Spleen (tissue), 11 donors: ENCODE measurements around the gene SH3D19. TPM values are rescaled to one million over a fixed set of nuclear protein-coding genes. Genes with fewer than 3 reads are reported as not detected.
"Not testable (repeated sequence)": the region's sequence is repeated elsewhere in the genome, so short reads cannot be mapped to it uniquely, and the experiment has no call there.

Experiments
- DNase-seq: peaks from one replicate; pipeline ENCODE4 v3.0.0-alpha.2; 2020
- H3K27ac ChIP-seq, 8 donors: fragments of 200-600 bp; sonication (generic) in 7 of 8; 1 replicate in 4 of 8; 2 replicates in 4 of 8; pipeline versions ENCODE4 v1.5.0 to v1.8.0; 2016 to 2021; ENCODE audit warnings: inconsistent platforms in 4 of 8, mild to moderate bottlenecking in 4 of 8, moderate library complexity in 1 of 8
- H3K27me3 ChIP-seq, 7 donors: fragments of 200-600 bp; sonication (generic) in 6 of 7; replicated peaks in 1 of 7; 1 replicate in 4 of 7; 2 replicates in 3 of 7; pipeline versions ENCODE4 v1.5.0 to v1.8.0; 2016 to 2021; ENCODE audit warnings: inconsistent platforms in 3 of 7, mild to moderate bottlenecking in 1 of 7
- H3K36me3 ChIP-seq, 6 donors: fragments of 200-600 bp; sonication (generic) in 5 of 6; 1 replicate in 4 of 6; 2 replicates in 2 of 6; pipeline versions ENCODE4 v1.5.0 to v1.8.0; 2016 to 2021; ENCODE audit warnings: inconsistent platforms in 2 of 6
- H3K4me1 ChIP-seq, 6 donors: fragments of 200-600 bp; sonication (generic) in 5 of 6; 1 replicate in 3 of 6; 2 replicates in 3 of 6; pipeline versions ENCODE4 v1.5.0 to v1.8.0; 2016 to 2021; ENCODE audit warnings: inconsistent platforms in 3 of 6
- H3K4me3 ChIP-seq, 8 donors: fragments of 200-600 bp; sonication (generic) in 7 of 8; 1 replicate in 4 of 8; 2 replicates in 4 of 8; pipeline versions ENCODE4 v1.5.0 to v1.8.0; 2016 to 2021; ENCODE audit warnings: inconsistent platforms in 4 of 8, mild to moderate bottlenecking in 4 of 8, moderate library complexity in 2 of 8
- H3K9me3 ChIP-seq, 8 donors: fragments of 200-600 bp; sonication (generic) in 7 of 8; 1 replicate in 4 of 8; 2 replicates in 4 of 8; pipeline versions ENCODE4 v1.5.0 to v1.8.0; 2016 to 2021; ENCODE audit warnings: inconsistent platforms in 4 of 8
- POLR2A ChIP-seq, 3 donors: fragments of 450-650 bp; IDR thresholded peaks; one replicate each; pipeline ENCODE4 v1.5.1; 2017; ENCODE audit warnings: antibody characterized with exemption in 3 of 3, mild to moderate bottlenecking in 1 of 3
- POLR2AphosphoS5 ChIP-seq, 3 donors: sonication (generic); formaldehyde crosslinking; IDR thresholded peaks; one replicate each; pipeline ENCODE4 v1.5.1; 2017; ENCODE audit warnings: antibody characterized with exemption in 3 of 3
- WGBS, 5 donors: extraction: QIAGEN DNeasy Blood & Tissue Kit in 3 of 5; methylation state at CpG; one replicate each; pipeline versions ENCODE4 v1.1.5 to v1.1.7; 2013 to 2018; 5-methylcytosine and 5-hydroxymethylcytosine counted together
- intact Hi-C: fragments of 100-400 bp; cut with DNase I; formaldehyde crosslinking; loops from one replicate; pipeline ENCODE4 v1.15.0; 2023; ENCODE audit warnings: low total_unique reads
- polyA plus RNA-seq, 3 donors: library from polyadenylated mRNA; stranded (reverse); fragments of 200-250 nt; gene quantifications; one replicate each; pipeline ENCODE4 v1.2.1, GENCODE V29; 2013
- total RNA-seq, 7 donors: library from RNA; depleted of rRNA in 3 of 7; stranded (reverse); fragments of >200 nt in 3 of 7; fragmentation: NEBNext Ultra II Directional in 4 of 7; extraction: Animal tissue kit (Norgen Biotek cat#: 25700) in 4 of 7; gene quantifications; one replicate each; pipeline versions ENCODE4 v1.1.0 to v1.2.1, GENCODE V29; 2016 to 2021
- TF ChIP-seq, protein P1 (sequence below), 11 experiments: fragments of 200-600 bp in 7 of 11; fragments of 450-650 bp in 4 of 11; sonication (generic) in 4 of 11; IDR thresholded peaks in 8 of 11; conservative IDR thresholded peaks in 3 of 11; 1 replicate in 7 of 11; 2 replicates in 4 of 11; pipeline versions ENCODE4 v1.4.0 to v1.8.0; 2016 to 2021; ENCODE audit warnings: antibody characterized with exemption in 11 of 11, inconsistent platforms in 4 of 11, mild to moderate bottlenecking in 1 of 11
- donor health status: healthy with polysubstance abuse.
- donor health status: DM: no; HTN: no; CAD: no; lungs with moderate emphysema.
- donor health status: DM: no; HTN: no; CAD: no.
- donor health status: Bipolar disorder and iron deficiency.
- donor health status: healthy.
- donor health status: DM: no; HTN: no; CAD: no.
- donor health status: DM: yes; HTN: yes; CAD: no.

Gene SH3D19
- total and polyA plus RNA-seq, 10 donors = 3.0 to 33.3 (median 14.7) TPM

DNA sequence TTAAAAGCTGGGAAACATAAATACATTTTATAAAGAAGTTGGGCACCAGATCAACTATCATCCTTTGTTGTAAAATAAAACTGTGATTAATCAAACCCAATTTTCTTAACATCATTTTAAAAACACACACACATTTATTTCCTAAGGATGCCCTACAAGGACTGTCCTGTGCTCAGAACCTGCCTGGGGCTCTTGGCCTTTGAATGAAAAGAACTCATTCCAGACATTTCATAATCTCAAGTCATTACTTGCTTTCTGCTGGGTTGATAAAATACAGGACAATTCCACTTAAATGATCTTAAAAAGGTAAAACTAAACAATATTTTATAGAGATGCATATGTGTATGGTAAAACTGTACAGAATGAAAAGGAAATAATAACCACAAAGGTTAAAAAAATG is 2.8 kb downstream of the SH3D19 start:
- TF ChIP-seq, protein P1, sequence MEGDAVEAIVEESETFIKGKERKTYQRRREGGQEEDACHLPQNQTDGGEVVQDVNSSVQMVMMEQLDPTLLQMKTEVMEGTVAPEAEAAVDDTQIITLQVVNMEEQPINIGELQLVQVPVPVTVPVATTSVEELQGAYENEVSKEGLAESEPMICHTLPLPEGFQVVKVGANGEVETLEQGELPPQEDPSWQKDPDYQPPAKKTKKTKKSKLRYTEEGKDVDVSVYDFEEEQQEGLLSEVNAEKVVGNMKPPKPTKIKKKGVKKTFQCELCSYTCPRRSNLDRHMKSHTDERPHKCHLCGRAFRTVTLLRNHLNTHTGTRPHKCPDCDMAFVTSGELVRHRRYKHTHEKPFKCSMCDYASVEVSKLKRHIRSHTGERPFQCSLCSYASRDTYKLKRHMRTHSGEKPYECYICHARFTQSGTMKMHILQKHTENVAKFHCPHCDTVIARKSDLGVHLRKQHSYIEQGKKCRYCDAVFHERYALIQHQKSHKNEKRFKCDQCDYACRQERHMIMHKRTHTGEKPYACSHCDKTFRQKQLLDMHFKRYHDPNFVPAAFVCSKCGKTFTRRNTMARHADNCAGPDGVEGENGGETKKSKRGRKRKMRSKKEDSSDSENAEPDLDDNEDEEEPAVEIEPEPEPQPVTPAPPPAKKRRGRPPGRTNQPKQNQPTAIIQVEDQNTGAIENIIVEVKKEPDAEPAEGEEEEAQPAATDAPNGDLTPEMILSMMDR (IDR thresholded peaks at IDR 0.05 in 8 of 11, conservative IDR thresholded peaks at IDR 0.05 in 3 of 11) = no peak
- no peak for TF ChIP-seq POLR2AphosphoS5 (IDR thresholded peaks at IDR 0.05)
- TF ChIP-seq POLR2A (IDR thresholded peaks at IDR 0.05) = no peak
- no peaks in the 10 kb centered on the region for H3K9me3 ChIP-seq
- H3K27ac ChIP-seq = no peak overlapping the region
- no peak for DNase-seq
- intact Hi-C loops = no loop called here
- H3K36me3 ChIP-seq = no peaks in the 10 kb centered on the region
- peaks cover 0 to 27% (median 10%) of the 10 kb centered on the region in 6 donors for H3K4me1 ChIP-seq
- peaks cover 0 to 44% (median 13%) of the 10 kb centered on the region in 7 donors for H3K27me3 ChIP-seq
- H3K4me3 ChIP-seq = no peak overlapping the region

GRCh38 chr4:151322161-151322560 is 3.2 kb downstream of the SH3D19 start:
- H3K27me3 ChIP-seq = peaks cover 0 to 41% (median 13%) of the 10 kb centered on the region in 7 donors
- H3K36me3 ChIP-seq, intact Hi-C loops, H3K4me3 ChIP-seq, H3K9me3 ChIP-seq, H3K27ac ChIP-seq, DNase-seq: not testable (repeated sequence)
- 82 to 93% (median 89%) methylated on average over 4 of the region's 4 CpGs for WGBS, 5 donors
- peaks cover 0 to 27% (median 10%) of the 10 kb centered on the region in 6 donors for H3K4me1 ChIP-seq

- Histone ChIP-seq H3K4me1 (peaks cover 0 to 27% (median 10%) of the 10 kb centered on the region in 6 donors), H3K9me3 (no peaks in the 10 kb centered on the region), H3K27me3 (peaks cover 0 to 36% (median 13%) of the 10 kb centered on the region in 7 donors), H3K36me3 (no peaks in the 10 kb centered on the region), H3K27ac (no peak overlapping the region), H3K4me3 (no peak overlapping the region)
- DNase-seq = no peak
- WGBS, 5 donors = 57 to 97% (median 86%) methylated on average over 1 of the region's 1 CpG
- TF ChIP-seq POLR2AphosphoS5 (IDR thresholded peaks at IDR 0.05) = no peak
- TF ChIP-seq POLR2A (IDR thresholded peaks at IDR 0.05) = no peak
- TF ChIP-seq, protein P1 (IDR thresholded peaks at IDR 0.05 in 8 of 11, conservative IDR thresholded peaks at IDR 0.05 in 3 of 11) = no peak
- intact Hi-C loops = no loop called here
Measured at GRCh38 chr4:151321586-151321985, 3.8 kb downstream of the SH3D19 start.

- peaks cover 0 to 16% (median 3%) of the 10 kb centered on the region in 6 donors for H3K4me1 ChIP-seq
- no peak overlapping the region for H3K27ac ChIP-seq
- no peak for TF ChIP-seq POLR2AphosphoS5 (IDR thresholded peaks at IDR 0.05)
- TF ChIP-seq POLR2A (IDR thresholded peaks at IDR 0.05) = no peak
- TF ChIP-seq, protein P1 (IDR thresholded peaks at IDR 0.05 in 8 of 11, conservative IDR thresholded peaks at IDR 0.05 in 3 of 11) = no peak
- H3K27me3 ChIP-seq = peaks cover 0 to 15% (median 0%) of the 10 kb centered on the region in 7 donors
- intact Hi-C loops = no loop called here
- DNase-seq = no peak
- 89 to 100% (median 95%) methylated on average over 1 of the region's 1 CpG for WGBS, 5 donors
- H3K36me3 ChIP-seq = no peaks in the 10 kb centered on the region
- H3K9me3 ChIP-seq = no peaks in the 10 kb centered on the region
- H3K4me3 ChIP-seq = no peak overlapping the region
Measured at GRCh38 chr4:151319490-151319889, 5.9 kb downstream of the SH3D19 start.
